Measurements from ENCODE around the gene CASQ1. TPM values are rescaled to one million over a fixed set of nuclear protein-coding genes. Genes with fewer than 3 reads are reported as not detected.

Gene CASQ1
- total and polyA plus RNA-seq, 2 donors (not counting 3 experiments of a cell fraction or from before 2014, with no cell fraction given), result not detected

GRCh38 chr1:160158534-160158933 is 31.8 kb upstream of the CASQ1 start:
- no peaks in the 10 kb centered on the region for H3K4me1 ChIP-seq (ENCODE audit: control insufficient read depth, extremely low read depth, insufficient read depth, low read length)
- TF ChIP-seq POLR2A (IDR thresholded peaks at IDR 0.05; ENCODE audit: low read depth, low read length), result no peak
- no peak for TF ChIP-seq JUN (IDR thresholded peaks at IDR 0.05; ENCODE audit: borderline replicate concordance, insufficient read depth, insufficient read length, low read depth)
- TF ChIP-seq GATA2 (IDR thresholded peaks at IDR 0.05; ENCODE audit: insufficient read depth, insufficient read length, low read depth, low read length), result no peak
- TF ChIP-seq MYC (IDR thresholded peaks at IDR 0.05; ENCODE audit: low read depth, low read length), result no peak
- no peak for TF ChIP-seq EZH2 (IDR thresholded peaks at IDR 0.05; ENCODE audit: borderline replicate concordance, low read depth, low read length, severe bottlenecking)
- TF ChIP-seq POLR2AphosphoS5 (IDR thresholded peaks at IDR 0.05; ENCODE audit: insufficient read depth, low read depth, low read length), result no peak
- no peak for TF ChIP-seq CTCF (IDR thresholded peaks at IDR 0.05; ENCODE audit: extremely low read depth in 1 of 2, insufficient read depth in 1 of 2, low read depth in 1 of 2, low read length in 2 of 2)
- TF ChIP-seq MAX (IDR thresholded peaks at IDR 0.05; ENCODE audit: insufficient read depth, insufficient read length), result no peak
- TF ChIP-seq FOS (IDR thresholded peaks at IDR 0.05; ENCODE audit: borderline replicate concordance, insufficient read depth, low read length), result no peak
- no peaks in the 10 kb centered on the region for H4K20me1 ChIP-seq (replicated peaks; ENCODE audit: control insufficient read depth, extremely low read depth, insufficient read depth, low read length)
- no peak overlapping the region for H3K9ac ChIP-seq (replicated peaks; ENCODE audit: extremely low read depth, insufficient read depth, low read length)
- H3K36me3 ChIP-seq (ENCODE audit: control insufficient read depth in 2 of 2, extremely low read depth in 1 of 2, insufficient read depth in 2 of 2, low read length in 2 of 2), result no peaks in the 10 kb centered on the region
- peaks cover 10 to 13% of the 10 kb centered on the region in 2 experiments for H3K27me3 ChIP-seq (ENCODE audit: control insufficient read depth in 2 of 2, insufficient read depth in 2 of 2, low read length in 2 of 2)
- BruUV-seq (replicated peaks), result no TSS peak
- intact Hi-C loops (cut with micrococcal nuclease) (no loop called here), dilution Hi-C loops (cut with MboI; ENCODE audit: extremely low pct_ligation_motif_present, low sequenced_read_pairs) (no loop called here)
- H3K9me1 ChIP-seq (replicated peaks; ENCODE audit: control insufficient read depth, extremely low read depth, insufficient read depth, low read length), result no peaks in the 10 kb centered on the region
- ChIA-PET CTCF (interaction anchor here (1.1 to 1.2 kb wide), 2 partner anchors 9 to 35 kb away, joined by 3 read pairs; no protein-coding TSS in a partner anchor), POLR2A (no interaction called here)
- no peak overlapping the region for H3K4me3 ChIP-seq (replicated peaks in 1 of 3; ENCODE audit: insufficient read depth in 1 of 3, low read depth in 1 of 3, low read length in 3 of 3)
- no peak for FAIRE-seq
- no peaks in the 10 kb centered on the region for H3K79me2 ChIP-seq (ENCODE audit: control insufficient read depth, insufficient read depth, low read length)
- H3K27ac ChIP-seq (ENCODE audit: insufficient read depth, low read depth, low read length), result no peak overlapping the region
- H3K4me2 ChIP-seq (ENCODE audit: insufficient read depth, low read length), result no peak overlapping the region
- no peak for DNase-seq (ENCODE audit: low read depth, low spot score)
- no peaks in the 10 kb centered on the region for H3K9me3 ChIP-seq (replicated peaks; ENCODE audit: control insufficient read depth, insufficient read depth, low read length)
- no peak overlapping the region for H2AFZ ChIP-seq (ENCODE audit: low read depth, low read length)
